HL-60/S4 (cell line): ENCODE results near the gene ITFG1.
"Not testable (repeated sequence)": the region's sequence is repeated elsewhere in the genome, so short reads cannot be mapped to it uniquely, and the experiment has no call there.

Experiments
- in situ Hi-C: fragments of 300-500 bp; cut with MboI; formaldehyde crosslinking; loops from 2 replicates; pipeline ENCODE4 v1.14.3; 2022; ENCODE audit warnings: low sequenced_read_pairs

ITFG1 gene

GRCh38 chr16:47475786-47476185 lies 14.9 kb upstream of the ITFG1 start:
- in situ Hi-C loops = no loop called here

GRCh38 chr16:47473792-47474191 lies 12.9 kb upstream of the ITFG1 start:
- in situ Hi-C loops = no loop called here

- in situ Hi-C loops = not testable (repeated sequence)
Measured at GRCh38 chr16:47473004-47473403, 12.1 kb upstream of the ITFG1 start.

- in situ Hi-C loops = no loop called here
Measured at GRCh38 chr16:47470810-47471209, 9.9 kb upstream of the ITFG1 start.

- in situ Hi-C loops = no loop called here
Measured at GRCh38 chr16:47470211-47470610, 9.3 kb upstream of the ITFG1 start.

GRCh38 chr16:47469227-47469626 lies 8.4 kb upstream of the ITFG1 start:
- in situ Hi-C loops = no loop called here

GRCh38 chr16:47468070-47468689 lies 7.3 kb upstream of the ITFG1 start:
- in situ Hi-C loops = not testable (repeated sequence)

- in situ Hi-C loops = no loop called here
Measured at GRCh38 chr16:47467501-47467900, 6.6 kb upstream of the ITFG1 start.

GRCh38 chr16:47465919-47466630 lies 5.2 kb upstream of the ITFG1 start:
- in situ Hi-C loops = no loop called here

- in situ Hi-C loops = no loop called here
Measured at GRCh38 chr16:47463771-47464624, 3.1 kb upstream of the ITFG1 start.

GRCh38 chr16:47461598-47462266 lies 869 bp upstream of the ITFG1 start:
- in situ Hi-C loops = no loop called here

GRCh38 chr16:47460359-47460710 lies 528 bp downstream of the ITFG1 start:
- in situ Hi-C loops = no loop called here

GRCh38 chr16:47459603-47460002 lies 1.3 kb downstream of the ITFG1 start:
- in situ Hi-C loops = no loop called here

- in situ Hi-C loops = no loop called here
Measured at GRCh38 chr16:47458331-47458730, 2.5 kb downstream of the ITFG1 start.

- in situ Hi-C loops = no loop called here
Measured at GRCh38 chr16:47449788-47450187, 11.1 kb downstream of the ITFG1 start.

GRCh38 chr16:47448830-47449575 lies 11.9 kb downstream of the ITFG1 start:
- in situ Hi-C loops = no loop called here

GRCh38 chr16:47446431-47446830 lies 14.4 kb downstream of the ITFG1 start:
- in situ Hi-C loops = no loop called here

- in situ Hi-C loops = not testable (repeated sequence)
Measured at GRCh38 chr16:47442884-47443283, 18.0 kb downstream of the ITFG1 start.

- in situ Hi-C loops = not testable (repeated sequence)
Measured at GRCh38 chr16:47440066-47440465, 20.8 kb downstream of the ITFG1 start.

- in situ Hi-C loops = not testable (repeated sequence)
Measured at GRCh38 chr16:47434274-47434673, 26.6 kb downstream of the ITFG1 start.

GRCh38 chr16:47431960-47432359 lies 28.9 kb downstream of the ITFG1 start:
- in situ Hi-C loops = no loop called here
